H4 (cell line): ENCODE results near the gene MEGF11. TPM values are rescaled to one million over a fixed set of nuclear protein-coding genes. Genes with fewer than 3 reads are reported as not detected.

Source experiments
- DNase-seq: peaks from one replicate; pipeline ENCODE4 v3.0.0-alpha.2; 2015; ENCODE audit warnings: low spot score
- total RNA-seq: library from RNA; depleted of rRNA; stranded (reverse); fragments of >200 nt; shearing (Covaris generic); gene quantifications from 2 replicates; pipeline ENCODE4 v1.2.3, GENCODE V29; 2014

Gene MEGF11
- total RNA-seq, 1 experiment from 2014 or later, result 0.02 TPM

GRCh38 chr15:66144978-66145725 is 108.4 kb downstream of the MEGF11 start:
- DNase-seq, result peak; percentile 44

- no peak for DNase-seq
These were observed 111.3 kb downstream of the MEGF11 start for GRCh38 chr15:66142285-66142684.

- DNase-seq, result no peak
These were observed 113.9 kb downstream of the MEGF11 start for GRCh38 chr15:66139591-66140207.

GRCh38 chr15:66138892-66139590 is 114.5 kb downstream of the MEGF11 start:
- DNase-seq, result no peak

GRCh38 chr15:66138096-66138783 is 115.3 kb downstream of the MEGF11 start:
- DNase-seq, result no peak

GRCh38 chr15:66136948-66137347 is 116.6 kb downstream of the MEGF11 start:
- DNase-seq, result no peak

- no peak for DNase-seq
These were observed 117.9 kb downstream of the MEGF11 start for GRCh38 chr15:66135664-66136063.

- DNase-seq, result no peak
These were observed 119.3 kb downstream of the MEGF11 start for GRCh38 chr15:66134284-66134683.

- DNase-seq, result no peak
These were observed 120.2 kb downstream of the MEGF11 start for GRCh38 chr15:66133247-66133885.

- DNase-seq, result no peak
These were observed 121.2 kb downstream of the MEGF11 start for GRCh38 chr15:66132251-66132816.

GRCh38 chr15:66131831-66132230 is 121.7 kb downstream of the MEGF11 start:
- DNase-seq, result no peak

- no peak for DNase-seq
These were observed 122.3 kb downstream of the MEGF11 start for GRCh38 chr15:66131200-66131599.

- no peak for DNase-seq
These were observed 123.0 kb downstream of the MEGF11 start for GRCh38 chr15:66130496-66131034.

GRCh38 chr15:66129586-66129985 is 124.0 kb downstream of the MEGF11 start:
- no peak for DNase-seq

- no peak for DNase-seq
These were observed 125.4 kb downstream of the MEGF11 start for GRCh38 chr15:66128116-66128680.

GRCh38 chr15:66126456-66126855 is 127.1 kb downstream of the MEGF11 start:
- no peak for DNase-seq

- no peak for DNase-seq
These were observed 127.5 kb downstream of the MEGF11 start for GRCh38 chr15:66126031-66126441.

GRCh38 chr15:66124651-66125050 is 128.9 kb downstream of the MEGF11 start:
- no peak for DNase-seq

- DNase-seq, result no peak
These were observed 129.8 kb downstream of the MEGF11 start for GRCh38 chr15:66123799-66124198.

GRCh38 chr15:66120422-66120821 is 133.1 kb downstream of the MEGF11 start:
- DNase-seq, result no peak

GRCh38 chr15:66117841-66118240 is 135.7 kb downstream of the MEGF11 start:
- DNase-seq, result no peak
